Measurements from ENCODE around the gene OTOF. TPM values are rescaled to one million over a fixed set of nuclear protein-coding genes. Genes with fewer than 3 reads are reported as not detected.

Gene OTOF
- polyA plus RNA-seq, 1 of the 3 experiments (the other 2 are of a cell fraction): not detected

DNA sequence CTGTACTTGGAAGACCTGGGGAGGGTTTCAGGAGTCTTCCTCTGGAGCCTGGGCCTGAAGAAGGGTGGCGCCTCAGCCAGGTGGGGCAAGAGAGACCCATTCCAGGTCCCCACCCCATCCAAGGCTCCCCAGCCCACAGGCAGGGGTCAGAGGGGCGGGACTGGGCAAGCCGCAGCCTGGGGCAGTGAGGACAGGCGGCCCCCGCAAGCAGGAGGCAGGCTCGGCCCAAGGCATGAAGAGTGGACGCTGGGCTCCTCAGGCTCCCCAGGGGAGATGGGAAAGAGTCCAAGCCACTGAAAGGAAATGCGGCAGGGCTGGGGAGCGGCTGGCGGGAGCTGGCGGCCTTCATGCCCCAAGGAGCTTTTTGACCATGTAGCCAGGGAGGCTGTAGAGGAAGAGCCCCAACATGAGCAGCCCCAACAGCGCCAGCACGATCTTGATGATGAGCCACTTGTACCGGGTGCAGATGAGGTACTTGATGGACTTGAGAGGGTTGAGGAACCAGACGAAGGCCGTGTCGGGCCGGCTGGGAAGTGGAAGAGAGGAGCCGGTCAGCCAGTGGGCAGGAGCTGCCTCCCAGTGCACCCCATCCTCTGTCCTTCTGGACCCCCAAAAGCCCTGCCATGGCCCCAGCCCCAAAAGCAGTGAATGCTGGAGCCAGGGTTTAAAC lies 20.1 kb downstream of the OTOF start:
- POLR2A ChIA-PET: no interaction called here
- H3K27ac ChIP-seq (ENCODE audit: low read depth in 2 of 2, low read length in 1 of 2): no peak overlapping the region
- H3K9me3 ChIP-seq: no peaks in the 10 kb centered on the region
- H2AFZ ChIP-seq (ENCODE audit: low read depth): no peak overlapping the region
- no peaks in the 10 kb centered on the region; a peak in 1 of 4 replicates for H3K4me1 ChIP-seq (ENCODE audit: control insufficient read depth in 1 of 2, insufficient read depth in 2 of 2, low read depth in 1 of 2, low read length in 1 of 2)
- no peaks in the 10 kb centered on the region for H3F3A ChIP-seq (replicated peaks; ENCODE audit: insufficient read depth)
- no peak for DNase-seq
- H3K9me2 ChIP-seq: no peaks in the 10 kb centered on the region
- H3K36me3 ChIP-seq (replicated peaks in 1 of 2; ENCODE audit: control insufficient read depth in 1 of 2, insufficient read depth in 2 of 2, low read length in 1 of 2): no peaks in the 10 kb centered on the region
- no peaks in the 10 kb centered on the region for H4K20me1 ChIP-seq (ENCODE audit: insufficient read depth)
- CTCF ChIA-PET: interaction anchor here (0.8 to 2.3 kb wide), 5 partner anchors 11 to 97 kb away, joined by 3 to 7 read pairs (median 4); no protein-coding TSS in a partner anchor
- TF ChIP-seq, protein P1, sequence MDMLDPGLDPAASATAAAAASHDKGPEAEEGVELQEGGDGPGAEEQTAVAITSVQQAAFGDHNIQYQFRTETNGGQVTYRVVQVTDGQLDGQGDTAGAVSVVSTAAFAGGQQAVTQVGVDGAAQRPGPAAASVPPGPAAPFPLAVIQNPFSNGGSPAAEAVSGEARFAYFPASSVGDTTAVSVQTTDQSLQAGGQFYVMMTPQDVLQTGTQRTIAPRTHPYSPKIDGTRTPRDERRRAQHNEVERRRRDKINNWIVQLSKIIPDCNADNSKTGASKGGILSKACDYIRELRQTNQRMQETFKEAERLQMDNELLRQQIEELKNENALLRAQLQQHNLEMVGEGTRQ (IDR thresholded peaks at IDR 0.05; ENCODE audit: borderline replicate concordance, low read depth, low read length): no peak
- TF ChIP-seq, protein P2, sequence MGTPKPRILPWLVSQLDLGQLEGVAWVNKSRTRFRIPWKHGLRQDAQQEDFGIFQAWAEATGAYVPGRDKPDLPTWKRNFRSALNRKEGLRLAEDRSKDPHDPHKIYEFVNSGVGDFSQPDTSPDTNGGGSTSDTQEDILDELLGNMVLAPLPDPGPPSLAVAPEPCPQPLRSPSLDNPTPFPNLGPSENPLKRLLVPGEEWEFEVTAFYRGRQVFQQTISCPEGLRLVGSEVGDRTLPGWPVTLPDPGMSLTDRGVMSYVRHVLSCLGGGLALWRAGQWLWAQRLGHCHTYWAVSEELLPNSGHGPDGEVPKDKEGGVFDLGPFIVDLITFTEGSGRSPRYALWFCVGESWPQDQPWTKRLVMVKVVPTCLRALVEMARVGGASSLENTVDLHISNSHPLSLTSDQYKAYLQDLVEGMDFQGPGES (IDR thresholded peaks at IDR 0.05; ENCODE audit: low read depth, low read length): no peak
- TF ChIP-seq, protein P3, sequence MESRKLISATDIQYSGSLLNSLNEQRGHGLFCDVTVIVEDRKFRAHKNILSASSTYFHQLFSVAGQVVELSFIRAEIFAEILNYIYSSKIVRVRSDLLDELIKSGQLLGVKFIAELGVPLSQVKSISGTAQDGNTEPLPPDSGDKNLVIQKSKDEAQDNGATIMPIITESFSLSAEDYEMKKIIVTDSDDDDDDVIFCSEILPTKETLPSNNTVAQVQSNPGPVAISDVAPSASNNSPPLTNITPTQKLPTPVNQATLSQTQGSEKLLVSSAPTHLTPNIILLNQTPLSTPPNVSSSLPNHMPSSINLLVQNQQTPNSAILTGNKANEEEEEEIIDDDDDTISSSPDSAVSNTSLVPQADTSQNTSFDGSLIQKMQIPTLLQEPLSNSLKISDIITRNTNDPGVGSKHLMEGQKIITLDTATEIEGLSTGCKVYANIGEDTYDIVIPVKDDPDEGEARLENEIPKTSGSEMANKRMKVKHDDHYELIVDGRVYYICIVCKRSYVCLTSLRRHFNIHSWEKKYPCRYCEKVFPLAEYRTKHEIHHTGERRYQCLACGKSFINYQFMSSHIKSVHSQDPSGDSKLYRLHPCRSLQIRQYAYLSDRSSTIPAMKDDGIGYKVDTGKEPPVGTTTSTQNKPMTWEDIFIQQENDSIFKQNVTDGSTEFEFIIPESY (IDR thresholded peaks at IDR 0.05; ENCODE audit: borderline replicate concordance, low read depth): no peak
- TF ChIP-seq GATA2 (CRISPR knock-in tag; IDR thresholded peaks at IDR 0.05): no peak
- H3K79me2 ChIP-seq (ENCODE audit: insufficient read depth): no peaks in the 10 kb centered on the region
- H3K9ac ChIP-seq: no peak overlapping the region
- WGBS (ENCODE audit: low lambda C conversion rate): 89% methylated on average over 19 of the region's 19 CpGs
- peaks cover 10% of the 10 kb centered on the region; the same call in 1 of the 2 replicates for H3K27me3 ChIP-seq (ENCODE audit: insufficient read depth)
- H3K4me3 ChIP-seq (ENCODE audit: low read depth in 2 of 2, low read length in 1 of 2): no peak overlapping the region
- no peak overlapping the region for H3K4me2 ChIP-seq

DNA sequence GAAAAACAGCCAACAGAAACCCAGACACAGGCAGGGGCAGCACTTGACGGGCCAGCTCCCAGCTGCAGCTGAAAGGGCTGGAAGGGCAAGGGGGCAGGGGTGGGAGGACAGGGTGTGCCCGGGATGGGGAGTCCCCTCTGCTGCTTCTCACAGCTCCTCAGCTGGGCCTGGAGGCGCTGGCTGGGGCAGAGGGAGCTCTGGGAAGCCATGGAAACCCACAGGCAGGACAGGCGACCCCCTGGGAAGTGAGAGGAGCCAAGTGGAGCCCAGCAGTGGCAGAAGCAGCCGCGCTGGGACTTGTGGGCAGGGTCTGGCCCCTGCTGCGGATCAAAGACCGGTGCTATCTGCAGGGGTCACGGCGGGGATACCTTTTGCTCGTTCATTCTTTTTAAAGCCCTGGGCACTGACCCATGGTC lies 20.7 kb downstream of the OTOF start:
- no peak for DNase-seq
- POLR2A ChIA-PET: no interaction called here

More for the DNA sequence above, 20.7 kb downstream of the OTOF start:
- no peaks in the 10 kb centered on the region for H3K9me2 ChIP-seq
- TF ChIP-seq, protein P4, sequence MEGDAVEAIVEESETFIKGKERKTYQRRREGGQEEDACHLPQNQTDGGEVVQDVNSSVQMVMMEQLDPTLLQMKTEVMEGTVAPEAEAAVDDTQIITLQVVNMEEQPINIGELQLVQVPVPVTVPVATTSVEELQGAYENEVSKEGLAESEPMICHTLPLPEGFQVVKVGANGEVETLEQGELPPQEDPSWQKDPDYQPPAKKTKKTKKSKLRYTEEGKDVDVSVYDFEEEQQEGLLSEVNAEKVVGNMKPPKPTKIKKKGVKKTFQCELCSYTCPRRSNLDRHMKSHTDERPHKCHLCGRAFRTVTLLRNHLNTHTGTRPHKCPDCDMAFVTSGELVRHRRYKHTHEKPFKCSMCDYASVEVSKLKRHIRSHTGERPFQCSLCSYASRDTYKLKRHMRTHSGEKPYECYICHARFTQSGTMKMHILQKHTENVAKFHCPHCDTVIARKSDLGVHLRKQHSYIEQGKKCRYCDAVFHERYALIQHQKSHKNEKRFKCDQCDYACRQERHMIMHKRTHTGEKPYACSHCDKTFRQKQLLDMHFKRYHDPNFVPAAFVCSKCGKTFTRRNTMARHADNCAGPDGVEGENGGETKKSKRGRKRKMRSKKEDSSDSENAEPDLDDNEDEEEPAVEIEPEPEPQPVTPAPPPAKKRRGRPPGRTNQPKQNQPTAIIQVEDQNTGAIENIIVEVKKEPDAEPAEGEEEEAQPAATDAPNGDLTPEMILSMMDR (IDR thresholded peaks at IDR 0.05): no peak
- TF ChIP-seq, protein P5, sequence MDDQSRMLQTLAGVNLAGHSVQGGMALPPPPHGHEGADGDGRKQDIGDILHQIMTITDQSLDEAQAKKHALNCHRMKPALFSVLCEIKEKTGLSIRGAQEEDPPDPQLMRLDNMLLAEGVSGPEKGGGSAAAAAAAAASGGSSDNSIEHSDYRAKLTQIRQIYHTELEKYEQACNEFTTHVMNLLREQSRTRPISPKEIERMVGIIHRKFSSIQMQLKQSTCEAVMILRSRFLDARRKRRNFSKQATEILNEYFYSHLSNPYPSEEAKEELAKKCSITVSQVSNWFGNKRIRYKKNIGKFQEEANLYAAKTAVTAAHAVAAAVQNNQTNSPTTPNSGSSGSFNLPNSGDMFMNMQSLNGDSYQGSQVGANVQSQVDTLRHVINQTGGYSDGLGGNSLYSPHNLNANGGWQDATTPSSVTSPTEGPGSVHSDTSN (IDR thresholded peaks at IDR 0.05): no peak
- TF ChIP-seq, protein P3 (IDR thresholded peaks at IDR 0.05; ENCODE audit: borderline replicate concordance, low read depth): no peak
- TF ChIP-seq, protein P6, sequence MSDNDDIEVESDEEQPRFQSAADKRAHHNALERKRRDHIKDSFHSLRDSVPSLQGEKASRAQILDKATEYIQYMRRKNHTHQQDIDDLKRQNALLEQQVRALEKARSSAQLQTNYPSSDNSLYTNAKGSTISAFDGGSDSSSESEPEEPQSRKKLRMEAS (IDR thresholded peaks at IDR 0.05; ENCODE audit: low read depth): no peak
- CTCF ChIA-PET: interaction anchor here (0.8 to 2.3 kb wide), 6 partner anchors 12 to 111 kb away, joined by 3 to 7 read pairs (median 4); partner anchors contain the start of gene ADGRF3
- no peaks in the 10 kb centered on the region for H3K36me3 ChIP-seq (replicated peaks in 1 of 2; ENCODE audit: control insufficient read depth in 1 of 2, insufficient read depth in 2 of 2, low read length in 1 of 2)
- no peaks in the 10 kb centered on the region for H4K20me1 ChIP-seq (ENCODE audit: insufficient read depth)
- H3K27ac ChIP-seq (ENCODE audit: low read depth in 2 of 2, low read length in 1 of 2): no peak overlapping the region
- no peak overlapping the region for H2AFZ ChIP-seq (ENCODE audit: low read depth)
- peaks cover 10% of the 10 kb centered on the region; the same call in 1 of the 2 replicates for H3K27me3 ChIP-seq (ENCODE audit: insufficient read depth)
- no peaks in the 10 kb centered on the region; a peak in 1 of 4 replicates for H3K4me1 ChIP-seq (ENCODE audit: control insufficient read depth in 1 of 2, insufficient read depth in 2 of 2, low read depth in 1 of 2, low read length in 1 of 2)
- H3K4me2 ChIP-seq: no peak overlapping the region
- no peaks in the 10 kb centered on the region for H3K79me2 ChIP-seq (ENCODE audit: insufficient read depth)
- WGBS (ENCODE audit: low lambda C conversion rate): 81% methylated on average over 10 of the region's 11 CpGs
- H3K9me3 ChIP-seq: no peaks in the 10 kb centered on the region
- H3K4me3 ChIP-seq (ENCODE audit: low read depth in 2 of 2, low read length in 1 of 2): no peak overlapping the region
- no peak overlapping the region for H3K9ac ChIP-seq
- no peaks in the 10 kb centered on the region for H3F3A ChIP-seq (replicated peaks; ENCODE audit: insufficient read depth)

Data from SK-N-SH (cell line).